ENCODE measurements around the gene ESPN. TPM values are rescaled to one million over a fixed set of nuclear protein-coding genes. Genes with fewer than 3 reads are reported as not detected.

The ESPN gene
- total RNA-seq, 1 donor from 2014 or later, result 1.7 TPM

DNA sequence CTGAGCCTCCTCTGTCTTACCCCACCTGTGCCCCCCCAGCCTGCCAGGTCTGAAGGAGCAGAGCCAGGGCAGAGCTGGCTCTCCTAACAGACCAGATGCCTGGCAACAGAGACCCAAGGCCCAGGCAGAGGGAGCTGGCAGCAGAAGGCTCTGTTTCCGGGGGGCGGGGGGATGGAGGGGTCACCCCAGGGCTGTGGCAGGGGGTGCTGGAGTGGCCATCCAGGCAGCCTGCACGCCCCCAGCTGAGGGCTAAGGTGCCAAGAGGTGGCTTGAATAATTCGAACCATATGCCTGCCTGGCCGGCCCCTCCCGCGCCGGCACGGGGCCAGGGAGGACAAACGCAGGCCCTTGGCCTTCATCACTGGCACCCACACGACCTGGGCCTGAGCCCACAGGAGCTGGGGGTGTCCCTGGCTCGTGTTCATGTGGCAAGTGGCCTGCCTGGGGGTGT lies 82.9 kb downstream of the ESPN start:
- Mint-ChIP-seq H3K4me1 (peaks cover 18% of the 10 kb centered on the region), H3K9me3 (no peaks in the 10 kb centered on the region), H3K4me3 (no peak overlapping the region), H3K27ac (ENCODE audit: unreplicated experiment) (no peak overlapping the region), H3K36me3 (ENCODE audit: low read depth) (no peaks in the 10 kb centered on the region), H3K27me3 (ENCODE audit: low read depth) (no peaks in the 10 kb centered on the region)
- TF ChIP-seq, protein P1, sequence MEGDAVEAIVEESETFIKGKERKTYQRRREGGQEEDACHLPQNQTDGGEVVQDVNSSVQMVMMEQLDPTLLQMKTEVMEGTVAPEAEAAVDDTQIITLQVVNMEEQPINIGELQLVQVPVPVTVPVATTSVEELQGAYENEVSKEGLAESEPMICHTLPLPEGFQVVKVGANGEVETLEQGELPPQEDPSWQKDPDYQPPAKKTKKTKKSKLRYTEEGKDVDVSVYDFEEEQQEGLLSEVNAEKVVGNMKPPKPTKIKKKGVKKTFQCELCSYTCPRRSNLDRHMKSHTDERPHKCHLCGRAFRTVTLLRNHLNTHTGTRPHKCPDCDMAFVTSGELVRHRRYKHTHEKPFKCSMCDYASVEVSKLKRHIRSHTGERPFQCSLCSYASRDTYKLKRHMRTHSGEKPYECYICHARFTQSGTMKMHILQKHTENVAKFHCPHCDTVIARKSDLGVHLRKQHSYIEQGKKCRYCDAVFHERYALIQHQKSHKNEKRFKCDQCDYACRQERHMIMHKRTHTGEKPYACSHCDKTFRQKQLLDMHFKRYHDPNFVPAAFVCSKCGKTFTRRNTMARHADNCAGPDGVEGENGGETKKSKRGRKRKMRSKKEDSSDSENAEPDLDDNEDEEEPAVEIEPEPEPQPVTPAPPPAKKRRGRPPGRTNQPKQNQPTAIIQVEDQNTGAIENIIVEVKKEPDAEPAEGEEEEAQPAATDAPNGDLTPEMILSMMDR (conservative IDR thresholded peaks at IDR 0.05), result no peak
- no peak for DNase-seq (ENCODE audit: low read depth, low spot score)

DNA sequence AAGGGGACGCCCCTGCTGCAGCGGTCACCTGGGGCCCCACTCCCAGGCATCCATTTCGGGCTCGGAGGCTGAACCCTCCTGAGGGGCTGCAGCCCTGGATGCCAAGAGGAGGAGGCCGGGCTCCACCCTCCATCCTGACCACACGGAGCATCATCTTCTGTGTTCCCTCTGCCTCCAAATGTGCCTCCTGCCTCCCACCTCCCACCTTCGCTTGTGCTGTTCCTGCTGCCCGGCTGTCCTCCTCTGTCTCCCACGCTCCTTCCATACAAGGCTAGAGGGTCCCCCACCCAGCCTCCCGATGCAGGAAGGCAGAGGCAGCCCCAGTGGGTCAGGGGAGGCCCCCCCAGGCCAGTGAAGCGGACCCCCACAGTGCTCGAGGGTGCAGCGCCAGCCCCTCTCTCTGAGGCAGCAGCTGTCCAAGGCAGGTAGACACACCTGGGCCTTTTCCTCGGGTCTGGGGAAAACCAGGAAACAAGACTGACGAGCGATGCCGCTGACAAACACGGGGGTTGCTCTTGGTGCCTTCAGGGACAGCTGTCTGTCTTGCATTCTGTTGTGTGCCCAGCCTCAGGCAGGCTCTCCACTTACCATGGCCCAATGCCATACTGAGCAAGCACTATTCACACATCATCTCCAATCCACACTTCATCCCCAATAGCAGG lies 83.7 kb downstream of the ESPN start:
- Mint-ChIP-seq H3K27ac (ENCODE audit: unreplicated experiment) (no peak overlapping the region), H3K4me1 (peaks cover 18% of the 10 kb centered on the region), H3K9me3 (no peaks in the 10 kb centered on the region), H3K36me3 (ENCODE audit: low read depth) (no peaks in the 10 kb centered on the region), H3K4me3 (no peak overlapping the region), H3K27me3 (ENCODE audit: low read depth) (no peaks in the 10 kb centered on the region)
- TF ChIP-seq, protein P1 (conservative IDR thresholded peaks at IDR 0.05), result no peak
- DNase-seq (ENCODE audit: low read depth, low spot score), result no peak

DNA sequence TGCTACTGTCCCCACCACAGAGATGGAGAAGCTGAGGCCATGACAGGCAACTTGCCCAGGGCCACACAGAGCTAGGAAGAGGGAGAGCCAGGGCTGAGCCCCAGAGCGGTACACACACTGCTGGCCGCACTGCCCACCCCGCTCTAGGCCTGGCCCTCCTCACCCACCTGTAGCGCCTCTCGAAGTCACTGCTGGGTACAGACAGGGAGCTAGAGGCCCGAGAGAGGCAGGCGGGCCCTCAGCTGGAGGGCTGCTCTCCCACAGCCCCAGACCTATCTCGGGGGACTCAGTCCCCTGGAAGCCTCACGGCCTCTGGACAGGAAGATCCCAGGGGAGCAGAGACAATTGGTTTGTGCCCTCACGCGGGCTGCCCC lies 84.2 kb downstream of the ESPN start:
- Mint-ChIP-seq H3K4me1 (peaks cover 18% of the 10 kb centered on the region), H3K4me3 (no peak overlapping the region), H3K27ac (ENCODE audit: unreplicated experiment) (no peak overlapping the region), H3K9me3 (no peaks in the 10 kb centered on the region), H3K27me3 (ENCODE audit: low read depth) (no peaks in the 10 kb centered on the region), H3K36me3 (ENCODE audit: low read depth) (no peaks in the 10 kb centered on the region)
- TF ChIP-seq, protein P1 (conservative IDR thresholded peaks at IDR 0.05), result no peak
- no peak for DNase-seq (ENCODE audit: low read depth, low spot score)

DNA sequence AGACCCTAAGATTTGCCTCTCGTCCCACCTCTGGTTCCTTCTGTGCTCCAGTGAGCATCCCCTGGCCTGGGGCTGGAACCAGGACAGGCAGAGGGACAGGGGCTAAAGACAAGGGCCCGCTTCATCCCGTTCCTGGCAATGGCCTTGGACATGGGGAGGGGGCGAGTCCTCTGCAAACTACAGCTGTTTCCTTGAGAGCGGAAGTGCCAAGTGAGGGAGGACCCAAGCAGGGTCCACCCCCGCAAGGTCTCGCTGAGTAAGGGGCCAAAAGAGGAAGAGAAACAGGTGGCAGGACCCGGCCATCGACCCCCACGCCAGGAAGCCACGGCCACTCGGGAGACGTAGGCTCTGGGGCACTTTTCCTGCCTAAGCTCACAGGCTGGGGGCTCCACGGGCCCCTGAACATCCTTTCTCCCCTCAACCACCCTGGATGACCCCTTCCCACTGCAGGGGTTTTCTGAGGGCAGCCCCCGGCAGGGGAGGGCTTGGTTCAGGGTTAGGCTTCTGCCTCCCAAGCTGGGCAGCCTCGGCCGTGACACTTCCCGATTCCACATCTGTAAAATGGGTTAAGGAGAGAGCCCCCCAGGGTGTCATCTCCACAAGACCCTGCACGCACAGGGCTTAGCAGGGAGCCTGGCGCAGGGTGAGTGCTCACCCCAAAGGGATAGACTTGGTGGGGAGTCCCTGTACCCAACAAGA lies 84.8 kb downstream of the ESPN start:
- Mint-ChIP-seq H3K4me1 (peaks cover 18% of the 10 kb centered on the region), H3K36me3 (ENCODE audit: low read depth) (no peaks in the 10 kb centered on the region), H3K4me3 (no peak overlapping the region), H3K9me3 (no peaks in the 10 kb centered on the region), H3K27me3 (ENCODE audit: low read depth) (no peaks in the 10 kb centered on the region), H3K27ac (ENCODE audit: unreplicated experiment) (no peak overlapping the region)
- TF ChIP-seq, protein P1 (conservative IDR thresholded peaks at IDR 0.05), result no peak
- DNase-seq (ENCODE audit: low read depth, low spot score), result no peak

DNA sequence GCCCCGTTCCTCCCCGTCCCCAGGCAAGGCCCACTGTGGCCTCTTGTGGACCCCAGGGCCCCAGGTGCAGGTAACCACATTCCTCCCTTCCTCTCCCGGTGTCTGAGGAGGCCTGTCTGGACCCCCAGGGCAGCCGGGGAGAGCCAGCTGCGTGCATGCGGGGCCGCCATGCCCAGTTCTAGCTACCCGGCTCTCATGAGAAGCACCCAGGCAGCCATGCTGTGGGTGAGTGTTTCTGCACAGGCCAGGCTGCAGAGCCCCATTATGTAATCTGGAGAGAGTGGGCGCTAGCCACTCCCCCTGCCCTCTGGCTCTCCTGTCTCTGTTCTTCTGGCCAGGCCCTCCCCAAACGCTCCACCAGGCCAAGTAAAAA lies 85.3 kb downstream of the ESPN start:
- no peaks in the 10 kb centered on the region for H3K27me3 Mint-ChIP-seq (ENCODE audit: low read depth)
- no peak for DNase-seq (ENCODE audit: low read depth, low spot score)
- TF ChIP-seq, protein P1 (conservative IDR thresholded peaks at IDR 0.05), result no peak
- H3K36me3 Mint-ChIP-seq (ENCODE audit: low read depth), result no peaks in the 10 kb centered on the region
- H3K9me3 Mint-ChIP-seq, result no peaks in the 10 kb centered on the region
- peaks cover 18% of the 10 kb centered on the region for H3K4me1 Mint-ChIP-seq
- no peak overlapping the region for H3K4me3 Mint-ChIP-seq
- H3K27ac Mint-ChIP-seq (ENCODE audit: unreplicated experiment), result peak overlapping the region; percentile 19
